ENCODE results near the gene EHHADH. TPM values are rescaled to one million over a fixed set of nuclear protein-coding genes. Genes with fewer than 3 reads are reported as not detected.

Gene EHHADH
- total and polyA plus RNA-seq, 2 of the 13 experiments (the other 11 are each of a cell fraction or from before 2014, with no cell fraction given): 14.5 to 38.9 TPM

DNA sequence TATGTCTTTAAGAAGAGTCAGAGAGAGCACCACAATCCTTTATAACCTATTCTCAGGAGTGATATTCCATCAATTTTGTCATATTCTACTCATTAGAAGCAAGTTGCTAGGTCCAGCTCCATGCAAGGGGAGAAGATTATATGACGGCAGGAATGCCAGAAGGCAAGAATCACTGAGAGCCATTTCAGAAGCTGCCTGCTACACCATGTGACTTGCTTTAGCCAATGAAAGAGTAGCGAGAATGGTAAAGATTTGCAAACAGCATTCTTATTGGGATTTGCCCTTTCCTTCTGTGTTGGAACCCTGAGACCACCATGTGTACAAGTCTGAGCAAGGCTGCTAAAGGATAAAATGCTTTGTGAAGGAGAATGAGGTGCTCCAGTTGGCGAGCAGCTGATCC lies 96.5 kb downstream of the EHHADH start (continued):
- TF ChIP-seq, protein P1, sequence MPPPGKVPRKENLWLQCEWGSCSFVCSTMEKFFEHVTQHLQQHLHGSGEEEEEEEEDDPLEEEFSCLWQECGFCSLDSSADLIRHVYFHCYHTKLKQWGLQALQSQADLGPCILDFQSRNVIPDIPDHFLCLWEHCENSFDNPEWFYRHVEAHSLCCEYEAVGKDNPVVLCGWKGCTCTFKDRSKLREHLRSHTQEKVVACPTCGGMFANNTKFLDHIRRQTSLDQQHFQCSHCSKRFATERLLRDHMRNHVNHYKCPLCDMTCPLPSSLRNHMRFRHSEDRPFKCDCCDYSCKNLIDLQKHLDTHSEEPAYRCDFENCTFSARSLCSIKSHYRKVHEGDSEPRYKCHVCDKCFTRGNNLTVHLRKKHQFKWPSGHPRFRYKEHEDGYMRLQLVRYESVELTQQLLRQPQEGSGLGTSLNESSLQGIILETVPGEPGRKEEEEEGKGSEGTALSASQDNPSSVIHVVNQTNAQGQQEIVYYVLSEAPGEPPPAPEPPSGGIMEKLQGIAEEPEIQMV (CRISPR knock-in tag; IDR thresholded peaks at IDR 0.05; ENCODE audit: low read depth): no peak
- TF ChIP-seq PRDM10 (CRISPR knock-in tag; IDR thresholded peaks at IDR 0.05; ENCODE audit: low read depth) (no peak), ZNF367 (CRISPR knock-in tag; IDR thresholded peaks at IDR 0.05; ENCODE audit: borderline replicate concordance) (no peak), ZNF605 (CRISPR knock-in tag; IDR thresholded peaks at IDR 0.05) (no peak), ZMAT3 (CRISPR knock-in tag; conservative IDR thresholded peaks at IDR 0.05) (no peak), HHEX (CRISPR knock-in tag; IDR thresholded peaks at IDR 0.05) (no peak)

DNA sequence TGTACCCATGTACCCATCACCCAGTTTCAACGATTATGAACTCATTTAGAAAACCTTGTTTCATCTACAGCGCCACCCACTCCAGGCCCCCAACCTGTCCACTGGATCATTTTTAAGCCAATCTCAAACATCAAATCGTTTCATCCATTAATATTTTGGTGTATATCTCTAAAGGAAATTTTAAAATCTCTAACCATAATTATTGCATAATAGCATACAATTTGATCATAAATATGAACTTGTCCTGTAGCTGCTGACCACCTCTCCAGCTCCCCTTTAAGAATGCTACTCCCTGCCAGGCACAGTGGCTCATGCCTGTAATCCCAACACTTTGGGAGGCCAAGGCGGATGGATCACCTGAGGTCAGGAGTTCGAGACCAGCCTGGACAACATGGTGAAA lies 98.2 kb downstream of the EHHADH start:
- H3K4me3 ChIP-seq (replicated peaks in 1 of 3; ENCODE audit: insufficient read depth in 1 of 3, low read depth in 2 of 3, low read length in 3 of 3): no peak overlapping the region
- no peak overlapping the region for H3K9ac ChIP-seq (ENCODE audit: insufficient read depth, low read depth, low read length)
- peaks cover 29% of the 10 kb centered on the region for H3K4me1 ChIP-seq (ENCODE audit: insufficient read depth, low read length)
- TF ChIP-seq CEBPB (IDR thresholded peaks at IDR 0.05; ENCODE audit: borderline replicate concordance, low read depth, low read length) (0 out of 2 replicates have a peak, but pooled peaks have one; percentile 12), ZNF354B (CRISPR knock-in tag; IDR thresholded peaks at IDR 0.05) (no peak)
- ATAC-seq: no peak
- no peaks in the 10 kb centered on the region for H3K9me3 ChIP-seq (ENCODE audit: low read length)
- H4K20me1 ChIP-seq (ENCODE audit: insufficient read depth, low read length): no peaks in the 10 kb centered on the region
- intact Hi-C loops (cut with micrococcal nuclease; ENCODE audit: unreplicated experiment): no loop called here
- H3K27me3 ChIP-seq (ENCODE audit: control insufficient read depth in 1 of 2, insufficient read depth in 2 of 2, low read length in 2 of 2): peaks cover 4 to 28% of the 10 kb centered on the region in 2 experiments; a peak in 4 of 5 replicates
- in situ Hi-C loops (cut with HindIII; ENCODE audit: extremely low pct_ligation_motif_present, low pct_unique_long_range_greater_than_20kb): no loop called here
- ChIA-PET CTCF (ENCODE audit: low intra/inter-chr PET ratio, low total read pairs) (no interaction called here), POLR2A (no interaction called here)
- DNase-seq (ENCODE audit: low spot score): no peak
- no peak overlapping the region for H3K27ac ChIP-seq (ENCODE audit: extremely low read length, insufficient read depth, low read length)
- WGBS (ENCODE audit: low lambda C conversion rate): 47% methylated on average over 5 of the region's 5 CpGs
- no peaks in the 10 kb centered on the region for H3K36me3 ChIP-seq (replicated peaks in 1 of 2; ENCODE audit: control insufficient read depth in 1 of 2, insufficient read depth in 2 of 2, low read length in 2 of 2)
- no TSS peak for BruUV-seq (replicated peaks)
- FAIRE-seq: no peak
- H3K4me2 ChIP-seq (ENCODE audit: low read depth, low read length): no peak overlapping the region
- no peaks in the 10 kb centered on the region for H3K79me2 ChIP-seq (ENCODE audit: insufficient read depth, low read length)
- H2AFZ ChIP-seq (ENCODE audit: low read length): no peak overlapping the region
